22Rv1 (cell line): Measurements from ENCODE around the gene DRP2.

Source experiments
- H3K27ac ChIP-seq: fragments of 450-650 bp; 2 replicates; pipeline ENCODE4 v1.5.1; 2017
- ZFX ChIP-seq: fragments of 450-650 bp; IDR thresholded peaks from 2 replicates; pipeline ENCODE4 v1.6.1; 2017; ENCODE audit warnings: antibody characterized with exemption, borderline replicate concordance
- TF ChIP-seq, protein P1 (sequence below): fragments of 450-650 bp; IDR thresholded peaks from 2 replicates; pipeline ENCODE4 v1.5.1; 2017; ENCODE audit warnings: mild to moderate bottlenecking

DRP2 gene

DNA sequence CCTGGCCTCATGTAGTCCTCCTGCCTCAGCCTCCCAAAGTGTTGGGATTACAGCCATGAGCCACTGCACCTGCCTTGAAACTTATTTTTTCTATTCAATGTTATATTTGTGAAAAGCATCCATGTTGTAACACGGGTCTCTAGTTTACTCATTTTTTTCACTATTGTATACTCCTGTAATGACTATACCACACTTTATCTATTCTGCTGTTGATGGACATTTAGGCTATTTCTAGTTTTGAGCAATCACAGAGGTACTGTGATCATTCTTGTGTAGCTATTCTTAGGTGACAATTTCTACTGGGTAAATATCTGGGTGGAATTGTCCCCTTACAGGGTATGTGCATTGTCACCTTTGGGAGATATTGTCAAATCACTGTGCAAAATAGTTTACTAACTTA, 3.6 kb downstream of the DRP2 start:
- H3K27ac ChIP-seq = no peak overlapping the region
- TF ChIP-seq, protein P1, sequence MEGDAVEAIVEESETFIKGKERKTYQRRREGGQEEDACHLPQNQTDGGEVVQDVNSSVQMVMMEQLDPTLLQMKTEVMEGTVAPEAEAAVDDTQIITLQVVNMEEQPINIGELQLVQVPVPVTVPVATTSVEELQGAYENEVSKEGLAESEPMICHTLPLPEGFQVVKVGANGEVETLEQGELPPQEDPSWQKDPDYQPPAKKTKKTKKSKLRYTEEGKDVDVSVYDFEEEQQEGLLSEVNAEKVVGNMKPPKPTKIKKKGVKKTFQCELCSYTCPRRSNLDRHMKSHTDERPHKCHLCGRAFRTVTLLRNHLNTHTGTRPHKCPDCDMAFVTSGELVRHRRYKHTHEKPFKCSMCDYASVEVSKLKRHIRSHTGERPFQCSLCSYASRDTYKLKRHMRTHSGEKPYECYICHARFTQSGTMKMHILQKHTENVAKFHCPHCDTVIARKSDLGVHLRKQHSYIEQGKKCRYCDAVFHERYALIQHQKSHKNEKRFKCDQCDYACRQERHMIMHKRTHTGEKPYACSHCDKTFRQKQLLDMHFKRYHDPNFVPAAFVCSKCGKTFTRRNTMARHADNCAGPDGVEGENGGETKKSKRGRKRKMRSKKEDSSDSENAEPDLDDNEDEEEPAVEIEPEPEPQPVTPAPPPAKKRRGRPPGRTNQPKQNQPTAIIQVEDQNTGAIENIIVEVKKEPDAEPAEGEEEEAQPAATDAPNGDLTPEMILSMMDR = no peak
- TF ChIP-seq ZFX = no peak

DNA sequence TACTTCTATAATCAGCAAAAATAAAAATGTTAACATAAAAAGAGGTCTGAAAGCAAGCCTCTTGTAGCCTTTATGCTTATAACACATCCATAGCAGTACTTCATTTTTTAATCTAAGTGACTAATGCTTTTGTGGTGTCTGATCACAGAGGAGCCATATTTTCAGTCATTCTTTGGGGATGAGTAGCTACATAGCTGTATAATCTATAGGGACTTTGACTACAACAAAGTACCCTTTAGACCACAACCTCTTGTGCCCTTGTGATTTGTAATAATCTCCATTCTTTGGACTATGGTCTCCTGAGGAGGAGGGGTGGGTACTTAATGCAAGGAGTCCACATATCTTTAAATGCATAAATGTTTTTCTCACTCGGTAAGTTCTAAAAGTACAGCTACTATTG, 9.6 kb downstream of the DRP2 start:
- no peak overlapping the region for H3K27ac ChIP-seq
- TF ChIP-seq, protein P1 = no peak
- TF ChIP-seq ZFX = no peak

DNA sequence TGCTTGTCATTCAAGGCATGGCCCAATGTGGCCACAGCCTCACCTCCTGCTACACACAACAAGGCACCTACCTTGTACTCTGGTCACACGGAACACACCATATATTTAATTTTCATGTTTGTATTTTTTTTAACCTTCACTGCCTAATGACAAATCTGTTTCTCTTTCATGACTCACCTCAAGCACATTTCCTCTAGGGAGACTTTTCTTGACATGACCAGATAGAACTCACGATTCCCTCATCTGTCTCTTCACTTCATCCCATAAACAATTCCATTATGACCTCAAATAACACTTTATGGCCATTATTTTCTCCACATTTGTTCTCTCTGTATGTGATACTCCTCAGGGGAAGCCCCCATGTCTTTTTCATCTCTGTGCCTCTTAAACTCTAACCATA, 11.1 kb downstream of the DRP2 start:
- H3K27ac ChIP-seq = no peak overlapping the region
- TF ChIP-seq ZFX = no peak
- TF ChIP-seq, protein P1 = no peak

DNA sequence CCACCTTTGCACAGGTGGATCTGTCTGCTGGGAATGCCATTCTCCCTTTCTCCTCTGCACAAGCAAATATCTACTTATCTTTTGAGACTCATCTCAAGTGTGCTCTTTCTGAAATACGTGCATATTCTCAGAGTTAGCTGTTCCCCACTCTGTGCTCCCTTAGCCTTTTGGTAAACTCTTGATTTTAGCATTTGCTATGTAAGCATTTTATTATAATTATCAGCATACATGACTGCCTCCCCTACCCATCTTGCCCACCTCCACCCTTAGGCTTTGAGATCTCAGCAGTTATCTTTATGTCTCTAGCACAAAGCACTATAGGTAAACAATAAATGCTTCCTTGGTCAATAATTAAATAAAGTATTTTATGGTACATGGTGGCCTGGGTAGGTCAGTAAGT, 11.5 kb downstream of the DRP2 start:
- H3K27ac ChIP-seq = no peak overlapping the region
- TF ChIP-seq ZFX = no peak
- TF ChIP-seq, protein P1 = no peak

DNA sequence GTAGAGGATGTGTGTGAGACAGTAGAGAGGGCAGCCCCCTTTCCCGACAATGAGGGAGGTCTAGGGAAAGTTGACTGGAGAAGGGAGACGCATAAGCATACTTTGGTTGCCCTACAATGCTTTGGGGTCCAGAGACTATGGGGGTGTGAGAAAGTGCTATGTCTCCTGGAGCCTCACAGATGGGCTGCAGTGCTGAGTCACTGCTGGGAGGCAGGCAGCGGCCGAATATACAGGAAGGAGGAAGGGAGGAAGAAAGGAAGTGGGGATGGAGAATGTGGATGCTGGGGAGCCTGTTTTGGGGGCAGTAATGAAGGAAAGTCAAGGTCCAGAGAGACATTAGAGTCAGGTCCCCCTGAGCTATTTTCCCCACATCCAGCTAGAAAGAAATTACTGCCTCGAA, 12.7 kb downstream of the DRP2 start:
- H3K27ac ChIP-seq = no peak overlapping the region
- no peak for TF ChIP-seq ZFX
- TF ChIP-seq, protein P1 = no peak

DNA sequence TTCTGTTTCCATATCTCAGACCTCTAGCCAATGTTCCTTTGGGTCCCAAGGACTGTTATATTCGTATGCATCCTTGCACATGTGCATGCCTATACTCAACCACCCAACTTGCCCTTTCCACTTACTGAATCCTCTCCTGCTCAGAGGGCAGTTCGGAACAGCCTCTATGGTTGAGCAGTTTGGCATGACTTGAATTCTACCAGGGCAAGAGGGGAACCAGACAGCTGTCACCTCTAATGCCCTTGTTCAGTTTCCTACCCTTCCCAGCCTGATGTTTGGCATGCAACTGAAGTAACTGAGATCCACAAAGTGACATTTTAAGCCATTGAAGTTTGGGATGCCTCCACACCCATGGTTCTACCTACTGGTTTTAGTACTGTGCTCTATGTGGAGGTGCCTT, 17.5 kb downstream of the DRP2 start:
- no peak for TF ChIP-seq ZFX
- TF ChIP-seq, protein P1 = no peak
- no peak overlapping the region for H3K27ac ChIP-seq

DNA sequence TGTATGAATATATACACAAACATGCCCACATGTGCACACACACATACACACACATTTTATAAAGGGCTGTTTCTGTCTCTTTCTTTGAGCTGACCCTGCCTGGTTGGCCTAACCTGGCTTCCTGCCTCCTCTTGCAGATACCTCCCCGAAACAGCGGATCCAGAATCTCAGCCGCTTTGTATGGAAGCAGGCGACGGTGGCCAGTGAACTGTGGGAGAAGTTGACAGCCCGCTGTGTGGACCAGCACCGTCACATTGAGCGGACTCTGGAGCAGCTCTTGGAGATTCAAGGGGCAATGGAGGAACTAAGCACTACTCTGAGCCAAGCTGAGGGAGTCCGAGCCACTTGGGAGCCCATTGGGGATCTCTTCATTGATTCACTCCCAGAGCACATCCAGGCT, 21.9 kb downstream of the DRP2 start:
- TF ChIP-seq ZFX = no peak
- TF ChIP-seq, protein P1 = no peak
- H3K27ac ChIP-seq = no peak overlapping the region
